Urinary bladder (tissue), 4 donors: Measurements from ENCODE around the gene GALNT9. TPM values are rescaled to one million over a fixed set of nuclear protein-coding genes. Genes with fewer than 3 reads are reported as not detected.

Source experiments
- DNase-seq: peaks from one replicate; pipeline ENCODE4 v3.0.0-alpha.2; 2015; ENCODE audit errors: extremely low spot score
- H3K27ac ChIP-seq: one replicate; pipeline ENCODE4 v1.5.1; 2013; ENCODE audit warnings: low read depth, mild to moderate bottlenecking, moderate library complexity
- H3K36me3 ChIP-seq: one replicate; pipeline ENCODE4 v1.6.1; 2013; ENCODE audit warnings: mild to moderate bottlenecking, moderate library complexity; ENCODE audit not compliant: insufficient read depth
- H3K4me1 ChIP-seq: one replicate; pipeline ENCODE4 v1.6.1; 2013; ENCODE audit warnings: mild to moderate bottlenecking, moderate library complexity; ENCODE audit not compliant: insufficient read depth
- H3K4me3 ChIP-seq: one replicate; pipeline ENCODE4 v1.5.1; 2013; ENCODE audit warnings: low read depth, low read length
- WGBS: extraction: QIAGEN DNeasy Blood & Tissue Kit; methylation state at CpG from one replicate; pipeline ENCODE4 v1.1.7; 2013; 5-methylcytosine and 5-hydroxymethylcytosine counted together
- polyA plus RNA-seq: library from polyadenylated mRNA; stranded (reverse); fragments of 200-250 nt; gene quantifications from one replicate; pipeline ENCODE4 v1.2.3, GENCODE V29; 2013
- total RNA-seq: library from RNA; depleted of rRNA; stranded (reverse); fragments of >200 nt; gene quantifications from one replicate; pipeline ENCODE4 v1.2.3, GENCODE V29; 2014
- donor health status: healthy with polysubstance abuse.
- donor health status: healthy.

The GALNT9 gene
- total and polyA plus RNA-seq, 2 donors = 0.60 to 2.4 TPM

DNA sequence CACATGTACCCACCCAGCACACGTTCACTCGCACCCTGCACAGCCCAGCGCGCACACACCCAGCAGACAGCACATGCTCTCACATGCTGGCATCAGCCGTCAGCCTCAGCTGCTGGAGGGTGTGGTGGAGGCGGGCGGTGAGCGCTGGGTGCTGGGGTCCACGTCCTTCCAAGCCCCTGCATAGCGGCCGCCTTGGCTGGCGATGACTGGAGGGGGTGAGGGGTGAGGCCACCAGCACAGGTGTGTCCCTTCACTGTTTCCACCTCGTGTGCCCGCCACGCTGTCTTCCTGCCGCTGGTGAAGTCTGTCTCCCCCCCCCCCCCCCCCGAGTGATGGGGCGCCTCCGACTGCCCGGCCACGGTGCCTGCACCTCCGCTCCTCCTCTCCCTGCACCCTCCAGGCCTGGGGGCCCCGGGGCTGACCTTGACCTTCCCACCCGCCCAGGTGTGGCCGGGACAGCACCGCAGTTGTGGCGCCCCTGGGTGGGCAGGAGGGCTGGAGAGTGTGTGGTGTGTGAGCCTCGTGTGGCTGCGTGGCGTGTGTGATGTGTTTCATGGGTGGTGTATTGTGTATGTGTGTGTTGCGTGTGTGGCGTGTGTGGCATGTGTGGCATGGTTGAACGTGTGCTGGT lies 147.7 kb downstream of the GALNT9 start:
- WGBS = 86% methylated on average over 33 of the region's 33 CpGs
- Histone ChIP-seq H3K27ac (no peak overlapping the region), H3K4me1 (no peaks in the 10 kb centered on the region), H3K4me3 (no peak overlapping the region), H3K36me3 (no peaks in the 10 kb centered on the region)
- DNase-seq = no peak

DNA sequence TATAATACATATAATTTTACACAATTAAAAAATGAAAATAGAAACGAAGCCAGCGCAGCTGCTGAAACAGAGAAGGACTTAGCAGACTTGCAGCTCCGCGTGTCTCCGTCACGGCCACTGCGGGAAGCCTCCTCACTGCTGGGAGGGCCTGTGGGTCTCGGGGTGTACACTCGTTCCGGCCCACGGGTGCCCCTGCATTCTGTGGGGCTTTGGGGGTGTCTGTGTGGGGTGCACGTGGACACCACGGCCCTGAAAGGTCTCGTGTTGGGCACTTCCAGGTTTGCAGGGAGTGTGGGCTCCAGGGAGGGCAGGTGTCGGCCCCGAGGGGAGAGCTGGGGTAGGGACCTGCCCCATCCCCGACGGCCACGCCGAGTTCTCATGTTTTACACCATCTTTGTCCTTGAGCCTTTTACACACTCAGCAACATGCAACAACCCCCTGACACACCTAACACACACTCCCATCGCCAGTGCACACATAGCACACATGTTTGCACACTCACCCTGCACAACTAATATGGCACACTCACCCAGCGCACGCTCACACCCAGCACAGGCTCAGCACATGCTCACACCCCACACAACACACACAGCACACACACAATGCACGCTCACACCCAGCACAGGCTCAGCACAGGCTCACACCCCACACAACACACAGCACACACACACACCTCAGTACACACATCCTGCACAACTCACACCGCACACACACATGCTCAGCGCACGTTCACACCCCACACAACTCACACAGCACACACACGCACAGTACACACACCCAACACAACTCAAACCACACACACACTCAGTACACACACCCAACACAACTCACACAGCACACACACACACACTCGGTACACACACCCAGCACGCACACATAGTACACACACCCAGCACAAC lies 148.5 kb downstream of the GALNT9 start:
- Histone ChIP-seq H3K27ac (no peak overlapping the region), H3K4me1 (no peaks in the 10 kb centered on the region), H3K4me3 (no peak overlapping the region), H3K36me3 (no peaks in the 10 kb centered on the region)
- WGBS = 84% methylated on average over 30 of the region's 30 CpGs
- DNase-seq = no peak

DNA sequence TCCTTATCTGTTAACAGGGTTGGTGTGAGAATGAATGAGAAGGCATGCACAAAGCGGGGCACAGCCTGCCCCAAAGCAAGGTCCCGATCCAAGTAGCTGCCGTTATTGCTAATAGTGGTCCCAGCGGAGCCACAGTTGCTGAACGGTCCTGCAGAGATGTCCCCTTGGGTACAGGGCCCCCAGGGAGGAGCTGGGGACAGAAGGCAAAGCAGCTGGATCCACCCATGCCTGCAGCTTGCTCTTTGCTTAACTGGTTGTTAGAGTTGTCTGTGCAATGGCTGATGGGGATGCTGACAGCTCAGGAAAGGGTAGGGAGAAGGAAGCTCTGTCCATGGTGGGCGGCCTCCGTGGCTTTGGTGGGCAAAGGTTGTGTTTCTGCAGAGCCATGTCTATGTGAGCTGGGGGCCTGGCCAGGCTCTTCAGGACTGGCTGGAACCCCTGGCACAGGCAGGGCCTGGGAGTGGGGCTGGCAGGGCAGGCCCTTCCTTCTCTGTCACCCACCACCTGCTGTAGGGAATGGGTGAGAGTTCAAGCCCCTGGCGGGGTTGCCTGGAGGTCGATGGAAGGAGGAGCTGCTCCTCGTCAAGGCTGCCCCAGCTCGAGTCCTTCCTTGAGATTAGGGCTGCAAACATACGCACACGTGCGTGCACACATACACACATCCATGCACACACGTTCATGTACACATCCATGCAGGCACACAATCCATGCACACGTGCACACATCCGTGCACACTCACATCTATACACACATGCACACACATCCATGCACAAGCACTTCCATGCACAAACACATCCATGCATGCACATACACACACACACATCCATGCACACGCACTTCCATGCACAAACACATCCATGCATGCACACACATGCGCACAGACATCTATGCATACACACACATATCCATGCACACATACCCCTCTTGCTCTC lies 149.7 kb downstream of the GALNT9 start:
- Histone ChIP-seq H3K4me3 (no peak overlapping the region), H3K4me1 (no peaks in the 10 kb centered on the region), H3K36me3 (no peaks in the 10 kb centered on the region), H3K27ac (no peak overlapping the region)
- whole genome bisulfite sequencing = 83% methylated on average over 19 of the region's 19 CpGs
- no peak for DNase-seq

DNA sequence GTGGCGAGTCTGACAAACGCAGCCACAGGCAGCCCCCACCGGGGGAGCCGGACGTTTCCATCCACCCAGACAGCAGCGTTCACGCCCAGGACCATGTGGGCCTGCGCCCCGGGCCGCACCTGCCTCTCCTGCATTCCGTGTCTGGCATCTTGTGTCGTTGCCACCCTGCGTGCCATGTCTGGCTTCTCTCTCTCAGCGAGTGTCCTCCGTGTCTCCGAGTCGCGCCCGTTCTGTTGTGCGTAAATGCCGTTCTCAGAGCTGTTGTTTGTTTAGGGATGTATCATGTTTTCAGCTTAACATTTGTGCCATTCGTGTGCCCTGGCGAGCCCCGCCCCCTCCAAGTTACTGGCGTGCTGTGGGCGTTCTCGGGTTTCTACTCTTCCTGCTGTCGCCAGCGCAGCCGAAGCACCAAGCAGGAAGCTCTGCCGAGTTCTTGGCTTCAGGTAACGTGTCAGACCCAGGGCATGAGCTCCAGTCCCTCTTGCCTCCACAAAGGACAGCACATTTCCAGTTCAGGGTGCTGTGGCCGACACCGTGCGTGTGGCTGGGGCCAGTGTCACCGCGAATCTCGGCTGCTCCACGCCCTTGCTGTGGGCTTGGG lies 150.5 kb downstream of the GALNT9 start:
- DNase-seq = no peak
- H3K27ac ChIP-seq = no peak overlapping the region
- 56% methylated on average over 39 of the region's 39 CpGs for WGBS

DNA sequence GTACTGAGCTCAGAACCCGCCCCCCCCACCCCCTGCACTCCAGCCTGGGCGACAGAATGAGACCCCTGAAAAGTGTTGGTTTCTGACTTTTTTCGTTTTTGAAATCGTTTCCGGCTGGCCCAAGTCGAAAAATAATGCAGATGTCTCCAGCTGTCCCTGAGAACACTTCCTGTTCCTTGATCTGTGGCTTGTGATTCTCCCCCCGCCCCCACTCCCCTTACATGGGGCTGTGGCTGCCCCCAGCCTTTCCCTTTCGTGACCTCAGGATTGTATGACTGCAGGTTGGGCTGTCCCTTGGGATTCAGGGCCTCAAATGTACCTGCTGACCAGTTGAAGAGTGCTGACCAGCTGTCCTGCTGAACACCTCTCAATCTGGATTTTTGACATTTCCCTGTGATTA lies 151.1 kb downstream of the GALNT9 start:
- H3K4me3 ChIP-seq = no peak overlapping the region
- DNase-seq = no peak
- H3K27ac ChIP-seq = no peak overlapping the region
- no peaks in the 10 kb centered on the region for H3K4me1 ChIP-seq
- no peaks in the 10 kb centered on the region for H3K36me3 ChIP-seq
- WGBS = 14% methylated on average over 8 of the region's 8 CpGs

More for the DNA sequence above, 150.5 kb downstream of the GALNT9 start:
- Histone ChIP-seq H3K36me3 (no peaks in the 10 kb centered on the region), H3K4me1 (no peaks in the 10 kb centered on the region), H3K4me3 (no peak overlapping the region)

DNA sequence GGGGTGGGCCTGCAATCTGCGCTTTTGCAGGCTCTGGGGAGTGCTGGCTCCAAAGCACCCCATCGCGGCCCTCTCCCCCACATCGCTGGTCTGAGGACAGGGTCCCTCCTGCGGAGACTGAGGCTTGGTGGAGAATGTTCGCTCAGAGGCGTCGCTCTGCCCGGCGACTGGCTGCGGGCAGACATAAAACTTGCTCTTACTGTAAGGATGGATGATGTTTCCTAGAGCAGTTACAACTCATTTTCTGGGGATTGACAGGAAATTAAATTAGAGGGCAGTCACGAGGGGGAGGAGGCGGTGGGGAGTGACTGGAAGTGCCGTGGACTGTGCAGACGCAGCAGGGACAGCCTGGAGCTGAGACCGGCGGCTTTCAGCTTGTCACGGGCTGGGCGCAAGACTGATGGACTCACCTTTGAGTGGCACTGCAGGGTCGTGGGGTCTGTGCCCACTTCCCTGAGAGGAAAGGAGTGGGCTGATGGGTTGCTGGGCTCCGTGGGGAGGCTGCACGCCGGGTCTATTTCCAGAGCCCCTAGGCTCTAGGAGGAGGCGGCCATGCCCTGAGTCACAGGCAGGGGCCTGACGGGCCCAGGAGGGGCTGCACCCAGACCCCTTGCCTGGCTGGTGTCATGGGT lies 152.4 kb downstream of the GALNT9 start:
- Histone ChIP-seq H3K4me3 (no peak overlapping the region), H3K27ac (no peak overlapping the region), H3K4me1 (no peaks in the 10 kb centered on the region), H3K36me3 (no peaks in the 10 kb centered on the region)
- DNase-seq = no peak
- 78% methylated on average over 25 of the region's 25 CpGs for WGBS

DNA sequence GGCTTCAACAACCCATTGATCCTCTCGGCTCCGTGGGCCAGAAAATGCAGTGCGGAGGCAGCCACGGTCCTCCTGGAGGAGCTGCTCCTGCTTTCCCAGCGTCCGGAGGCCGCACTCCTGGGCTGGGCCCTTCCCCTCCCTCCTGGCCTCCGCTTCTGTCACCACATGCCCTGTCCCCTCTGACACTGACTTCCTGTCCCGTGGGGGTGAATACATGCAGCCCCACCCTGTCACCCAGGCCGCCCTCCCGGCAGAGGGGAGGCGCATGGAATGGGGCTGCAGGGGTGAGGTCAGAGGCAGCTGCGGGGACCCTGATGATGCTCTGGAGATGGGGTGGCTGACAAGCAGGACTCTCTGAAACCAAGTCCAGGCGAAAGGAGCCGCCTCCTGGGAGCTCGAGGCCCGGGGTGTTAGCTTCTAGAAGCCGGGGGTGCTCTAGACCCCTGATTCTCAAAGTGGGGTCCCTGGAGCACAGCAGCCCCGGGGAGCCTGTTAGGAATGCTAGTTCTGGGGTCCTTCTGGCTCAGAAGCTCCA lies 152.9 kb downstream of the GALNT9 start:
- WGBS = 72% methylated on average over 19 of the region's 19 CpGs
- Histone ChIP-seq H3K4me1 (no peaks in the 10 kb centered on the region), H3K27ac (no peak overlapping the region), H3K36me3 (no peaks in the 10 kb centered on the region), H3K4me3 (no peak overlapping the region)
- DNase-seq = no peak

DNA sequence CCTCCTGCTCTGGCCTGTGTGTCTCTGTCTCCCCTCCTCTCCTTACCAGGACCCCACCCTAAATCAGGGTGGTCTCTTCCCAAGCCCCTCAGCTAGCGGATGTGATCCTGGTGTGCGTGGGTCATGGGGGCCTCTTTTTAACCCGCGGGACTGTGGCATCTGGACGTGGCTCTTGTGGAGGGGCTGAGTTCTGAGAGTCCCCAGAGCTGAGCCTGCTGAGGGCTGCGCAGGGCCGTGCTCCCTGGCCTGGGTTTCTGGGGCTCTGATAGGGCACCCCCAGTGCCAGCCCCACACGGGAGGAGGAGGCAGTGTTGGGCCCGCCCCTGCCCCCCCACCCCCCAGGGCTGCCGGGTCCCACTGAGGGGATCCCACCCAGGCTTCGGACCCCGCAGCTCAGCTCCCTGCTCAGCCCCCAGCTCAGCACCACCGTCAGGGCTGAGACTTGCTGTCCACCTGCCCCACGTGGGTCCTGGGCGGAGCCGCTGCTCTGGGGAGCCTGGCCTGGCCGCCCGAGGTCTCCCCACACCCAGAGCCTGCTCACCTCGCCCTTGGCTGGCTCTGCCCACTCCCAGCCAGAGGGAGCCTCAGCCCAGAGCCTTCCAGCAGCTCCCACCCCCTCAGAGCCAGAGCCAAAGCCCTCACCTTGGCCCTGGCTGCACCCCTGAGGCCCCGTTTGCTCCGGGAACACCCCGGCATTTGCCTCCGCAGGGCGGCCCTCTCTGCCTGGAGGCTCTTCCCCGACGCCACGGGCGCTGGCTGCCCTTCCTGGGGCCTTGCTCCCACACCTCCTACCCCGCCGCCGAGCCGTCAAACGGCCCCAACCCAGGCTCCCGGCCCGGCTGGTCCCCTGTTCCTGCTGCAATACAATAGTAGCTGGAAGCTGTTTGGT lies 153.6 kb downstream of the GALNT9 start:
- no peak for DNase-seq

DNA sequence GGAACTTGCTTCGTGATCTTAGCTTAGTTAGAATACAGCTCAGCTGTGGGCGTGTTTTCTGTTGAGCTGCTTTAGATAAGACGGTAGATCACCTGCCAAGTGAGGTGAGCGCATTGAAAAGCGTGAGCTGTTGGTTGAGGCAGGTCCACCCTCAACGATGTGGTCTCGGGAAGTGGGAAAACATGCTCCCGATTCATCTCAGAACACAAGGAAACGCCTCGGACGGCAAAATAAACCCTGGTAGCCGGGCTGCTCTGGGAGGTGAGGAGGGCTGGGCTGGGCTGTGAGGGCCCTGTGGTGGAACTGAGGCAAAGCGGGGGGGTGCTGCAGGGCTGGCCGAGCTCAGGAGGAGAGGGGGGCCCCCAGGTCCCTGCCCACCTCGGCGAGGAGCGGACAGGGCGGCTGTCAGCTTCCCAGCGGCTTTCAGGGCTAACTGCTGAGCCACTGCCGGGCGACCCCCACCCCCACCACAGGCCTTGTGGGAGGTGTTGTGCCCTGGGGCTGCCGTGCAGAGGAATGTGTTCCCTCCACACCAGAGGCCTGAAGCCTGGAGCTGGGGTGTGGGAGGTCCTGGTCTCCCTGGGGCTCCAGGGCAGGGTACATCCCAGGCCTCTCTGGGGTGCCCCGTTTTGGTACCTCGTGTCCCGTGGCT lies 154.4 kb downstream of the GALNT9 start:
- 65% methylated on average over 25 of the region's 25 CpGs for WGBS
- no peaks in the 10 kb centered on the region for H3K36me3 ChIP-seq
- no peak for DNase-seq
- no peaks in the 10 kb centered on the region for H3K4me1 ChIP-seq
- H3K4me3 ChIP-seq = no peak overlapping the region
- no peak overlapping the region for H3K27ac ChIP-seq

More for the DNA sequence above, 153.6 kb downstream of the GALNT9 start:
- no peak overlapping the region for H3K4me3 ChIP-seq
- no peaks in the 10 kb centered on the region for H3K4me1 ChIP-seq
- 68% methylated on average over 35 of the region's 35 CpGs for WGBS
- no peak overlapping the region for H3K27ac ChIP-seq
- no peaks in the 10 kb centered on the region for H3K36me3 ChIP-seq

DNA sequence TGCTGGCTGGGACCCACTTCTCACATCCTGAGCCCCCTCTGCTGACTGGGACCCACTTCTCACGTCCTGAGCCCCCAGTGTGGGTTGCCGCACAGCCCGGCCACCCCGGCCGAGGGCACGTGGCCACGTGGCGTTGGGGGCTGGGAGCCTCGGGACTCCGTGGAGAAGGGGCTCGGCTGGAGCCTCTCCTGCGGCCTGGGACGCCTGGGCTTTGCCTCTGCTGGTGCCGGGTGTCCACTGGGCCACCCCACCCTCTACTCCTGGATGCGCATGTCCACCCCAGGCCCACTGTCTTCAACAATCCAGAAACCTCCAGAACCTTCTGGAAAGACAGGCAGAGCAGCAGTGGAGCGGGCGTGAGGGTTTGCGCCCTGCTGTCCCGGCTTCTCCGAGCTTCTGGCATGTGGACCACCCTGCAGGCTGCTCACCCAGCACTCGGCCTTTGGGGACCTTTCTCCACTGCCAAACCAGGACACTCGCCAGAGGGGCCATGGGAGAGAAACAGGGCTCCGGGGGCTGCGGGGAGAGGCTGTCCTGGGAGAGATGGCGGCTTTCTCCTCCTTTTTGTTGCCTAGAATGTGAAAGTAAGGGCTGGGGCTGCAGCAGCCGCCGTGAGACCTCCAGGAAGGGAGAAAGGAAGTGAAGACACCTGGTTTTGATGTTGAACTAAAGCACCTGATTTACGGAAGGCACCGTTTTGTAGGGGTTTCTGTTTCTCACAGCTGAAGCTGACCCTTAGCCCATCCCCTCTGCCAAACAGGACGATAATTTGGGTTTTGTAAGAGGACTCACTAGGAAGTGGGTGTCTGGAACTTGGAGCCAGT lies 155.2 kb downstream of the GALNT9 start:
- no peaks in the 10 kb centered on the region for H3K4me1 ChIP-seq
- WGBS = 80% methylated on average over 30 of the region's 30 CpGs
- no peaks in the 10 kb centered on the region for H3K36me3 ChIP-seq
- H3K4me3 ChIP-seq = no peak overlapping the region
- no peak for DNase-seq
- H3K27ac ChIP-seq = no peak overlapping the region
